Thoracic aorta endothelial cell (primary cell): Measurements from ENCODE around the gene AKAP6. TPM values are rescaled to one million over a fixed set of nuclear protein-coding genes. Genes with fewer than 3 reads are reported as not detected.

Experiments used
- small RNA-seq: library from RNA; depleted of rRNA; stranded (forward); fragments of <200 nt; gene quantifications from one replicate; pipeline ENCODE3, GENCODE V24; 2012
- total RNA-seq: library from RNA; depleted of rRNA; stranded (reverse); fragments of >200 nt; gene quantifications from 2 replicates; pipeline ENCODE4 v1.2.3, GENCODE V29; 2012

Gene AKAP6
- total RNA-seq: 0.43 and 0.53 TPM in 2 replicates

GRCh38 chr14:32329146-32329545 is at the start of gene AKAP6:
AKAP6 (plus strand) TSS chr14:32329298; CDS start chr14:32433494, 104,196 bp downstream.

Small RNAs within 50 kb of the gene (small RNA-seq; reads per million reads assigned to genes)
- not detected for gene RN7SL660P

Other genes with a start within 250 kb of the AKAP6 start
- gene RNU6-7, start 127.3 kb upstream of the AKAP6 start, total RNA-seq: not detected in 2 replicates
- not detected in 2 replicates for gene RNU6-8, start 126.0 kb upstream of the AKAP6 start, total RNA-seq